ENCODE results near the gene KRTAP1-1. TPM values are rescaled to one million over a fixed set of nuclear protein-coding genes. Genes with fewer than 3 reads are reported as not detected.

Gene KRTAP1-1
- total and polyA plus RNA-seq, 2 of the 4 experiments (the other 2 are of a cell fraction) = 0.90 to 1.2 TPM

DNA sequence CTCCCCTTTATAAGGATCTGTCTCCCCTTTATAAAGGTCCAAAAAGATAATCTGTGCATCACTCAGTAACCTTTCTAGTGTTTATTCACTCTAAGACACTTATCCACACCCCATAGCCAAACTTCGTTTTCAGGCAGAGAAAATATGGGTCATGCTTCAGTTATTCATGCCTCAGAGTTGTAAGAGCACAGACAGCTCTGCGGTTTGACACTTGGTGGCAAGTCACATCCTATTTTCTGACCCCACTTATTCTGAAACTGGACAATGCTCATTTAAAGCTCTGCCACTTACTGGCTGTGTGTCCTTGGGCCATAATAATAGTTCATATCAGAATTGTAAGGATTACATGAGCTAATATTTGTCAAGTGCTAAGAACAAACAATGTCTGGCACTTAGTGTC is 7.9 kb upstream of the KRTAP1-1 start:
- Histone ChIP-seq H3K9ac (ENCODE audit: low read depth, low read length) (no peak overlapping the region), H3K27me3 (ENCODE audit: control insufficient read depth, insufficient read depth, low read length) (no peaks in the 10 kb centered on the region), H3K14ac (replicated peaks; ENCODE audit: low read depth, low read length) (peak overlapping the region; percentile 67), H3K79me1 (ENCODE audit: low read depth in 1 of 2, low read length in 2 of 2) (no peaks in the 10 kb centered on the region), H4K5ac (ENCODE audit: low read depth, low read length) (no peak overlapping the region), H3K4me1 (ENCODE audit: control insufficient read depth, insufficient read depth, low read length) (peaks cover 5% of the 10 kb centered on the region), H3K27ac (ENCODE audit: insufficient read depth, low read length) (peak overlapping the region; percentile 1; the same call in 1 of the 2 replicates), H2BK20ac (ENCODE audit: low read depth, low read length) (peak overlapping the region; percentile 77), H2BK5ac (ENCODE audit: low read depth, low read length, poor library complexity, severe bottlenecking) (peak overlapping the region; percentile 82), H2BK120ac (ENCODE audit: low read depth, low read length) (peak overlapping the region; percentile 88), H3K4me2 (ENCODE audit: low read depth, low read length) (peak overlapping the region; percentile 57; the same call in 1 of the 2 replicates), H2AFZ (replicated peaks; ENCODE audit: low read length, poor library complexity) (no peak overlapping the region), H3K9me3 (ENCODE audit: control insufficient read depth, insufficient read depth, low read length) (no peaks in the 10 kb centered on the region), H3K9me1 (ENCODE audit: insufficient read depth, low read length) (peaks cover 11% of the 10 kb centered on the region; the same call in 1 of the 2 replicates), H2BK15ac (ENCODE audit: low read depth, low read length) (peak overlapping the region; percentile 6; the same call in 1 of the 3 replicates), H2AK5ac (ENCODE audit: low read depth, low read length) (peak overlapping the region; percentile 37), H4K20me1 (ENCODE audit: insufficient read depth, low read length) (no peaks in the 10 kb centered on the region), H3K18ac (ENCODE audit: low read depth, low read length) (peak overlapping the region; percentile 1; the same call in 1 of the 2 replicates), H3K36me3 (ENCODE audit: control insufficient read depth, insufficient read depth, low read length) (no peaks in the 10 kb centered on the region), H3K23ac (ENCODE audit: low read depth, low read length) (peak overlapping the region; percentile 54), H3K4me3 (ENCODE audit: insufficient read depth, low read depth, low read length) (no peak overlapping the region), H3K4ac (ENCODE audit: low read depth, low read length) (peak overlapping the region; percentile 67), H3K56ac (ENCODE audit: extremely low read depth, insufficient read depth, low read length) (peak overlapping the region; percentile 63), H2AK9ac (replicated peaks; ENCODE audit: low read depth, low read length, poor library complexity) (no peak overlapping the region), H4K8ac (ENCODE audit: low read depth in 2 of 2, low read length in 2 of 2) (peak overlapping the region; percentile 33 to 76; a peak in 3 of 4 replicates), H4K91ac (ENCODE audit: insufficient read depth, low read depth, low read length) (peak overlapping the region; percentile 53)
- POLR2A ChIA-PET (ENCODE audit: unreplicated experiment) = interaction anchor here (1.0 kb wide), 1 partner anchor 10 kb away, joined by 5 read pairs; no protein-coding TSS in a partner anchor
- peak; percentile 81 for ATAC-seq (ENCODE audit: low read depth)
- TF ChIP-seq CEBPB (IDR thresholded peaks at IDR 0.05; ENCODE audit: low read depth, low read length) (no peak), NFE2L2 (IDR thresholded peaks at IDR 0.05; ENCODE audit: low read depth, low read length) (no peak), RFX5 (IDR thresholded peaks at IDR 0.05; ENCODE audit: low read depth, low read length) (no peak), RAD21 (IDR thresholded peaks at IDR 0.05; ENCODE audit: low read length) (no peak), MXI1 (IDR thresholded peaks at IDR 0.05; ENCODE audit: borderline replicate concordance, low read depth, low read length) (no peak), RCOR1 (IDR thresholded peaks at IDR 0.05; ENCODE audit: insufficient replicate concordance, low read length) (peak; percentile 22), USF2 (IDR thresholded peaks at IDR 0.05; ENCODE audit: low read depth, low read length) (no peak), FOS (IDR thresholded peaks at IDR 0.05; ENCODE audit: low read depth, low read length) (no peak), POLR2A (IDR thresholded peaks at IDR 0.05; ENCODE audit: low read depth, low read length) (no peak), BHLHE40 (IDR thresholded peaks at IDR 0.05; ENCODE audit: low read depth, low read length) (peak; percentile 45; the same call in 1 of the 2 replicates), MAFK (IDR thresholded peaks at IDR 0.05; ENCODE audit: low read depth, low read length) (no peak)
- TF ChIP-seq, protein P1, sequence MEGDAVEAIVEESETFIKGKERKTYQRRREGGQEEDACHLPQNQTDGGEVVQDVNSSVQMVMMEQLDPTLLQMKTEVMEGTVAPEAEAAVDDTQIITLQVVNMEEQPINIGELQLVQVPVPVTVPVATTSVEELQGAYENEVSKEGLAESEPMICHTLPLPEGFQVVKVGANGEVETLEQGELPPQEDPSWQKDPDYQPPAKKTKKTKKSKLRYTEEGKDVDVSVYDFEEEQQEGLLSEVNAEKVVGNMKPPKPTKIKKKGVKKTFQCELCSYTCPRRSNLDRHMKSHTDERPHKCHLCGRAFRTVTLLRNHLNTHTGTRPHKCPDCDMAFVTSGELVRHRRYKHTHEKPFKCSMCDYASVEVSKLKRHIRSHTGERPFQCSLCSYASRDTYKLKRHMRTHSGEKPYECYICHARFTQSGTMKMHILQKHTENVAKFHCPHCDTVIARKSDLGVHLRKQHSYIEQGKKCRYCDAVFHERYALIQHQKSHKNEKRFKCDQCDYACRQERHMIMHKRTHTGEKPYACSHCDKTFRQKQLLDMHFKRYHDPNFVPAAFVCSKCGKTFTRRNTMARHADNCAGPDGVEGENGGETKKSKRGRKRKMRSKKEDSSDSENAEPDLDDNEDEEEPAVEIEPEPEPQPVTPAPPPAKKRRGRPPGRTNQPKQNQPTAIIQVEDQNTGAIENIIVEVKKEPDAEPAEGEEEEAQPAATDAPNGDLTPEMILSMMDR (conservative IDR thresholded peaks at IDR 0.05; ENCODE audit: low read depth, low read length) = no peak
- TF ChIP-seq, protein P2, sequence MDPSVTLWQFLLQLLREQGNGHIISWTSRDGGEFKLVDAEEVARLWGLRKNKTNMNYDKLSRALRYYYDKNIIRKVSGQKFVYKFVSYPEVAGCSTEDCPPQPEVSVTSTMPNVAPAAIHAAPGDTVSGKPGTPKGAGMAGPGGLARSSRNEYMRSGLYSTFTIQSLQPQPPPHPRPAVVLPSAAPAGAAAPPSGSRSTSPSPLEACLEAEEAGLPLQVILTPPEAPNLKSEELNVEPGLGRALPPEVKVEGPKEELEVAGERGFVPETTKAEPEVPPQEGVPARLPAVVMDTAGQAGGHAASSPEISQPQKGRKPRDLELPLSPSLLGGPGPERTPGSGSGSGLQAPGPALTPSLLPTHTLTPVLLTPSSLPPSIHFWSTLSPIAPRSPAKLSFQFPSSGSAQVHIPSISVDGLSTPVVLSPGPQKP (IDR thresholded peaks at IDR 0.05; ENCODE audit: borderline replicate concordance, low read depth, low read length) = no peak
- intact Hi-C loops (cut with micrococcal nuclease) (no loop called here), dilution Hi-C loops (cut with HindIII; ENCODE audit: low sequenced_read_pairs, unreplicated experiment) (no loop called here), in situ Hi-C loops (cut with MboI; ENCODE audit: low sequenced_read_pairs) (no loop called here)
- no TSS peak for BruUV-seq (replicated peaks)
- CTCF ChIA-PET = no interaction called here
- peak; percentile 84 for DNase-seq
- no CpG with 5 or more reads among the region's 2 CpGs for WGBS, 2 experiments (ENCODE audit: extremely low coverage in 2 of 2, insufficient read length in 1 of 2)
